HL-60 (cell line): ENCODE measurements around the gene IGFBP2.

Experiments
- DNase-seq, 2 experiments: peaks; one replicate each; pipeline ENCODE4 v3.0.0-alpha.2; 2010 to 2020; ENCODE audit warnings: low read depth in 1 of 2, low spot score in 1 of 2
- H3K27ac ChIP-seq: fragments of 250-450 bp; sonication (Bioruptor Pico); replicated peaks from 2 replicates; pipeline ENCODE4 v1.5.1; 2020; ENCODE audit warnings: mild to moderate bottlenecking, moderate library complexity
- H3K27me3 ChIP-seq: fragments of 250-450 bp; sonication (Bioruptor Pico); 2 replicates; pipeline ENCODE4 v1.5.1; 2021; ENCODE audit warnings: mild to moderate bottlenecking, moderate library complexity; ENCODE audit not compliant: insufficient read depth, poor library complexity, severe bottlenecking
- H3K4me3 ChIP-seq: replicated peaks from 2 replicates; pipeline ENCODE4 v1.5.1; 2011; ENCODE audit warnings: mild to moderate bottlenecking, control low read depth, low read length; ENCODE audit not compliant: insufficient read depth
- CTCF ChIP-seq: IDR thresholded peaks from one replicate; pipeline ENCODE4 v1.5.1; 2011; ENCODE audit warnings: low read length, control low read depth, inconsistent platforms; ENCODE audit not compliant: insufficient read depth
- GABPA ChIP-seq: IDR thresholded peaks from 2 replicates; pipeline ENCODE4 v1.6.1; 2012; ENCODE audit warnings: low read depth
- POLR2AphosphoS5 ChIP-seq: IDR thresholded peaks from 2 replicates; pipeline ENCODE4 v1.6.1; 2012; ENCODE audit warnings: low read depth
- SPI1 ChIP-seq: IDR thresholded peaks from 2 replicates; pipeline ENCODE4 v1.6.1; 2012; ENCODE audit warnings: low read depth, mild to moderate bottlenecking, borderline replicate concordance
- TF ChIP-seq, protein P1 (sequence below): IDR thresholded peaks from 2 replicates; pipeline ENCODE4 v1.6.1; 2012; ENCODE audit warnings: low read depth; ENCODE audit not compliant: insufficient replicate concordance

The IGFBP2 gene

DNA sequence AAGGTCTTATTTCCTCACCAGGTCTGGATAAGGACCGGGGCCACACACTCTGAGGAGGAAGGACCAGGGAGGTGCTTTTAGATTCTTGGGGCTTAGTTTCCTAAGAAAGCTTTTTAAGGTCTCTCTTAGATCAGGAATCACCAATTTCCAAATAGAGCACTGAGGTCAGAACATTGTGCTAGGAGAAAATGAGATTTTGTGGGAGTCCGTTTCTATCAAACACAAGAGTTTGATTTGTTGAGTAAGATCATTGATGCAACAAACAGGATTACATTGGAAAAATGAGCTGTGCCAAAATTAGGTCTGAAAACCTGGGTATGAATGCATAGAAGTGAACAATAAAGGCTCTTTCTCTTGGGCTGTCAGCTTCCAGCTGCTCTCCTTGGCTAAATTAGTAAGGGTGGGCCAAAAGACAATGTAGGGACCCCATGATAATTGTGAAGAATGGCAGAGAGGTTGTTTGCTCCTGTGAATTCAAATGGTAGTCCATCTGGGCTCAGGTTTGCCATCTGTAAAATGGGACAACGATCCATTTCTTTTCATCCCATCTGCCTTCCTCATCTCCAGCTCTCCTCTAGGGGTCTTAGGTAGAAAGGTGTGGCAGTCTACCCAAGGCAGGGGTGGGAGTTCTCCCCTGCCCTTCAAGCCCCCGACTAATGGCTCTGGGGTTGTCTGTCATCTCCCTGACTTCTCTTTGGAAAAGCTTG lies 20.0 kb downstream of the IGFBP2 start:
- Histone ChIP-seq H3K4me3 (no peak overlapping the region), H3K27me3 (peaks cover 2% of the 10 kb centered on the region), H3K27ac (no peak overlapping the region)
- TF ChIP-seq GABPA (no peak), CTCF (no peak), POLR2AphosphoS5 (no peak), SPI1 (no peak)
- TF ChIP-seq, protein P1, sequence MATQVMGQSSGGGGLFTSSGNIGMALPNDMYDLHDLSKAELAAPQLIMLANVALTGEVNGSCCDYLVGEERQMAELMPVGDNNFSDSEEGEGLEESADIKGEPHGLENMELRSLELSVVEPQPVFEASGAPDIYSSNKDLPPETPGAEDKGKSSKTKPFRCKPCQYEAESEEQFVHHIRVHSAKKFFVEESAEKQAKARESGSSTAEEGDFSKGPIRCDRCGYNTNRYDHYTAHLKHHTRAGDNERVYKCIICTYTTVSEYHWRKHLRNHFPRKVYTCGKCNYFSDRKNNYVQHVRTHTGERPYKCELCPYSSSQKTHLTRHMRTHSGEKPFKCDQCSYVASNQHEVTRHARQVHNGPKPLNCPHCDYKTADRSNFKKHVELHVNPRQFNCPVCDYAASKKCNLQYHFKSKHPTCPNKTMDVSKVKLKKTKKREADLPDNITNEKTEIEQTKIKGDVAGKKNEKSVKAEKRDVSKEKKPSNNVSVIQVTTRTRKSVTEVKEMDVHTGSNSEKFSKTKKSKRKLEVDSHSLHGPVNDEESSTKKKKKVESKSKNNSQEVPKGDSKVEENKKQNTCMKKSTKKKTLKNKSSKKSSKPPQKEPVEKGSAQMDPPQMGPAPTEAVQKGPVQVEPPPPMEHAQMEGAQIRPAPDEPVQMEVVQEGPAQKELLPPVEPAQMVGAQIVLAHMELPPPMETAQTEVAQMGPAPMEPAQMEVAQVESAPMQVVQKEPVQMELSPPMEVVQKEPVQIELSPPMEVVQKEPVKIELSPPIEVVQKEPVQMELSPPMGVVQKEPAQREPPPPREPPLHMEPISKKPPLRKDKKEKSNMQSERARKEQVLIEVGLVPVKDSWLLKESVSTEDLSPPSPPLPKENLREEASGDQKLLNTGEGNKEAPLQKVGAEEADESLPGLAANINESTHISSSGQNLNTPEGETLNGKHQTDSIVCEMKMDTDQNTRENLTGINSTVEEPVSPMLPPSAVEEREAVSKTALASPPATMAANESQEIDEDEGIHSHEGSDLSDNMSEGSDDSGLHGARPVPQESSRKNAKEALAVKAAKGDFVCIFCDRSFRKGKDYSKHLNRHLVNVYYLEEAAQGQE, result no peak
- no peak for DNase-seq

DNA sequence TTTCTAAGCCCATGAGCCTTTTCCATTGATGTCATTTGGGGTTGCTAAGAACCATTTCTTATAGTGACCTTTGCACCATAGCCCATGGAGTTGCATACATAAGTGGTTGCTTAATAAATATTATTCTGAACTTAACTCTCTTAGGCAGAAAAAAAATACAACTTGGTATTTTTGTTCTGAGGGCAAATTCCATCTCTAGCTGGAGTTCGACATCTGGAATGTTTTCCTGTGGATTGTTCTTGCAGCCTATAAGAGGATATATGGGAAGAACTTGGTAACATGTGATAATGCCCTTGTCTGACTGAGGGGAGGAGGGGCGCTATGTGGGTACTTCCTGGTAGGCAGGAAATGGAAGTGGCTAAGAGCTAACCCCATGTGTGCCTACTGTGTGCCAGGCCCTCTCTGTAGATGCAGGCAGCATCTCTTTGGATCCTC lies 20.7 kb downstream of the IGFBP2 start:
- Histone ChIP-seq H3K27me3 (peaks cover 2% of the 10 kb centered on the region), H3K4me3 (no peak overlapping the region), H3K27ac (no peak overlapping the region)
- TF ChIP-seq CTCF (no peak), SPI1 (no peak), GABPA (no peak), POLR2AphosphoS5 (no peak)
- TF ChIP-seq, protein P1, result no peak
- DNase-seq, result no peak

DNA sequence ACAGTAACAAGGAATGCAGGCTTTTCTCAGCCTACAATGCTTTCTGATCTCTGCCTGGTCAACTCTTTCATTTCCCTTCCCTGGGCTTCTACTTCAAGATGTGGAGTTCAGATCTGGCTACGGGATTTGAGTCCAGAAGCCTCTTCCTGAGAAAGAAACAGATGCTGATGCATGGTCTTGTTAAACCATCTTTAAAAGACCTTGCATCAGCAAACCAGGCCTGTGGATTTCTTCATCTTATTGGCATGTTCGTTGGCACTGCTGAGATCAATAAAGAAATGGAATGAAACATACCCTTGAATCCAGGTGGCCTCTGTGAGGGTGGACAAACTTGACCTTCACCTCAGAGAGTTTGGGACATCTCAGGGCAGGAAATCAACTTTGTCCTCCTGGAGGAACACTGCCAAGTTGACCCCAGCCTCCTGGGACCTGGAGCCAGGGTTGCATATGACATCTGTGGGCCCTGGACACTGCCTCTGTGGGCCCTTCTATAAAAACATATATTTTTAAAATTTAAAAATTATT lies 21.4 kb downstream of the IGFBP2 start:
- Histone ChIP-seq H3K27ac (no peak overlapping the region), H3K4me3 (no peak overlapping the region), H3K27me3 (peaks cover 2% of the 10 kb centered on the region)
- no peak for DNase-seq
- TF ChIP-seq POLR2AphosphoS5, result no peak
- TF ChIP-seq, protein P1, result no peak
- TF ChIP-seq GABPA, result no peak
- no peak for TF ChIP-seq SPI1
- no peak for TF ChIP-seq CTCF
